WTC11 (cell line): ENCODE measurements around the gene PKLR. TPM values are rescaled to one million over a fixed set of nuclear protein-coding genes. Genes with fewer than 3 reads are reported as not detected.

Source experiments
- ATAC-seq: fragments of 200-7000 bp; cut with Tn5 transposase; 2 replicates; pipeline ENCODE4 v1.10.0; 2021; ENCODE audit warnings: mild to moderate bottlenecking, moderate library complexity
- CTCF ChIA-PET: fragments of 300-600 bp; sonication (Branson Sonifier 250); formaldehyde crosslinking; loops from one replicate; lab custom pipeline; 2021; ENCODE audit warnings: antibody characterized with exemption; lab: Charles Lee
- POLR2A ChIA-PET: fragments of 350-600 bp; sonication (Branson Sonifier 250); formaldehyde crosslinking; loops from one replicate; lab custom pipeline; 2021; ENCODE audit warnings: antibody characterized with exemption; lab: Charles Lee
- DNase-seq: peaks from one replicate; pipeline ENCODE4 v3.0.0; 2021; ENCODE audit warnings: low spot score
- H3K27ac Mint-ChIP-seq: 2 replicates; pipeline ENCODE4 v1.8.0; 2021; ENCODE audit warnings: mixed read lengths
- H3K27me3 Mint-ChIP-seq: 2 replicates; pipeline ENCODE4 v1.8.0; 2021; ENCODE audit warnings: low read depth, mild to moderate bottlenecking, moderate library complexity, mixed read lengths
- H3K36me3 Mint-ChIP-seq: 2 replicates; pipeline ENCODE4 v1.8.0; 2021; ENCODE audit warnings: mixed read lengths
- H3K4me1 Mint-ChIP-seq: 2 replicates; pipeline ENCODE4 v1.8.0; 2022; ENCODE audit warnings: mixed read lengths
- H3K4me3 Mint-ChIP-seq: 2 replicates; pipeline ENCODE4 v1.8.0; 2021; ENCODE audit warnings: mild to moderate bottlenecking, moderate library complexity, mixed read lengths
- H3K9me3 Mint-ChIP-seq: 2 replicates; pipeline ENCODE4 v1.8.0; 2021; ENCODE audit warnings: mixed read lengths
- AFF4 ChIP-seq: sonication (generic); formaldehyde crosslinking; IDR thresholded peaks from 2 replicates; pipeline ENCODE4 v1.8.1; 2023; ENCODE audit warnings: mild to moderate bottlenecking, missing genetic modification reagents, borderline replicate concordance
- CBFB ChIP-seq: sonication (generic); formaldehyde crosslinking; IDR thresholded peaks from 2 replicates; pipeline ENCODE4 v1.8.1; 2022; ENCODE audit warnings: mild to moderate bottlenecking, low read depth, missing genetic modification reagents
- CREM ChIP-seq: sonication (generic); formaldehyde crosslinking; IDR thresholded peaks from 2 replicates; pipeline ENCODE4 v1.8.1; 2022; ENCODE audit warnings: mild to moderate bottlenecking, missing genetic modification reagents, moderate library complexity
- E2F1 ChIP-seq: sonication (generic); formaldehyde crosslinking; IDR thresholded peaks from 2 replicates; pipeline ENCODE4 v1.8.0; 2022; ENCODE audit warnings: mild to moderate bottlenecking, missing genetic modification reagents
- ELF4 ChIP-seq: sonication (generic); formaldehyde crosslinking; IDR thresholded peaks from 2 replicates; pipeline ENCODE4 v1.8.1; 2022; ENCODE audit warnings: low read depth, mild to moderate bottlenecking, moderate library complexity, missing genetic modification reagents
- FOXJ3 ChIP-seq: sonication (generic); formaldehyde crosslinking; IDR thresholded peaks from 2 replicates; pipeline ENCODE4 v1.9.0; 2021; ENCODE audit warnings: missing genetic modification reagents, mild to moderate bottlenecking, borderline replicate concordance
- FOXP1 ChIP-seq: sonication (generic); formaldehyde crosslinking; IDR thresholded peaks from 2 replicates; pipeline ENCODE4 v1.8.0; 2022; ENCODE audit warnings: missing genetic modification reagents, mild to moderate bottlenecking, moderate library complexity, borderline replicate concordance
- GRHL2 ChIP-seq: fragments of 250-450 bp; sonication (Bioruptor Pico); IDR thresholded peaks from 2 replicates; pipeline ENCODE4 v1.8.0; 2022; ENCODE audit warnings: mild to moderate bottlenecking, moderate library complexity; ENCODE audit not compliant: insufficient replicate concordance, severe bottlenecking
- GTF2I ChIP-seq: fragments of 250-450 bp; sonication (Bioruptor Pico); conservative IDR thresholded peaks from 2 replicates; pipeline ENCODE4 v1.4.0; 2021; ENCODE audit warnings: mild to moderate bottlenecking
- NFYB ChIP-seq: sonication (generic); formaldehyde crosslinking; conservative IDR thresholded peaks from 2 replicates; pipeline ENCODE4 v1.8.0; 2022; ENCODE audit warnings: low read depth, missing genetic modification reagents
- NR3C1 ChIP-seq: sonication (generic); formaldehyde crosslinking; conservative IDR thresholded peaks from 2 replicates; pipeline ENCODE4 v1.8.1; 2023; ENCODE audit warnings: low read depth, mild to moderate bottlenecking, missing genetic modification reagents
- RELA ChIP-seq: sonication (generic); formaldehyde crosslinking; IDR thresholded peaks from 2 replicates; pipeline ENCODE4 v1.8.1; 2022; ENCODE audit warnings: missing genetic modification reagents, mild to moderate bottlenecking, borderline replicate concordance
- RORB ChIP-seq: fragments of 250-450 bp; sonication (Bioruptor Pico); IDR thresholded peaks from 2 replicates; pipeline ENCODE4 v1.9.0; 2021; ENCODE audit warnings: mild to moderate bottlenecking
- ZNF138 ChIP-seq: sonication (generic); formaldehyde crosslinking; conservative IDR thresholded peaks from 2 replicates; pipeline ENCODE4 v1.8.1; 2022; ENCODE audit warnings: mild to moderate bottlenecking, moderate library complexity, missing genetic modification reagents
- ZSCAN18 ChIP-seq: fragments of 250-450 bp; sonication (Bioruptor Pico); IDR thresholded peaks from 2 replicates; pipeline ENCODE4 v2.1.2; 2022; ENCODE audit warnings: mild to moderate bottlenecking, moderate library complexity
- total RNA-seq: library from RNA; stranded (reverse); gene quantifications from 3 replicates; pipeline ENCODE4 v1.2.3, GENCODE V29; 2021
- TF ChIP-seq, protein P1 (sequence below): sonication (generic); formaldehyde crosslinking; IDR thresholded peaks from 2 replicates; pipeline ENCODE4 v1.8.1; 2022; ENCODE audit warnings: missing genetic modification reagents, borderline replicate concordance
- TF ChIP-seq, protein P2 (sequence below): sonication (generic); formaldehyde crosslinking; IDR thresholded peaks from 2 replicates; pipeline ENCODE4 v1.8.1; 2022; ENCODE audit warnings: mild to moderate bottlenecking, missing genetic modification reagents, moderate library complexity, borderline replicate concordance
- TF ChIP-seq, protein P3 (sequence below): sonication (generic); formaldehyde crosslinking; conservative IDR thresholded peaks from 2 replicates; pipeline ENCODE4 v1.8.1; 2023; ENCODE audit warnings: mild to moderate bottlenecking, low read depth, missing genetic modification reagents, moderate library complexity

The PKLR gene
- total RNA-seq, 1 experiment from 2014 or later = 1.5 TPM

GRCh38 chr1:155318082-155318481 is 16.8 kb upstream of the PKLR start (continued):
- TF ChIP-seq, protein P1, sequence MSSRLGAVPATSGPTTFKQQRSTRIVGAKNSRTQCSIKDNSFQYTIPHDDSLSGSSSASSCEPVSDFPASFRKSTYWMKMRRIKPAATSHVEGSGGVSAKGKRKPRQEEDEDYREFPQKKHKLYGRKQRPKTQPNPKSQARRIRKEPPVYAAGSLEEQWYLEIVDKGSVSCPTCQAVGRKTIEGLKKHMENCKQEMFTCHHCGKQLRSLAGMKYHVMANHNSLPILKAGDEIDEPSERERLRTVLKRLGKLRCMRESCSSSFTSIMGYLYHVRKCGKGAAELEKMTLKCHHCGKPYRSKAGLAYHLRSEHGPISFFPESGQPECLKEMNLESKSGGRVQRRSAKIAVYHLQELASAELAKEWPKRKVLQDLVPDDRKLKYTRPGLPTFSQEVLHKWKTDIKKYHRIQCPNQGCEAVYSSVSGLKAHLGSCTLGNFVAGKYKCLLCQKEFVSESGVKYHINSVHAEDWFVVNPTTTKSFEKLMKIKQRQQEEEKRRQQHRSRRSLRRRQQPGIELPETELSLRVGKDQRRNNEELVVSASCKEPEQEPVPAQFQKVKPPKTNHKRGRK = no peak

DNA sequence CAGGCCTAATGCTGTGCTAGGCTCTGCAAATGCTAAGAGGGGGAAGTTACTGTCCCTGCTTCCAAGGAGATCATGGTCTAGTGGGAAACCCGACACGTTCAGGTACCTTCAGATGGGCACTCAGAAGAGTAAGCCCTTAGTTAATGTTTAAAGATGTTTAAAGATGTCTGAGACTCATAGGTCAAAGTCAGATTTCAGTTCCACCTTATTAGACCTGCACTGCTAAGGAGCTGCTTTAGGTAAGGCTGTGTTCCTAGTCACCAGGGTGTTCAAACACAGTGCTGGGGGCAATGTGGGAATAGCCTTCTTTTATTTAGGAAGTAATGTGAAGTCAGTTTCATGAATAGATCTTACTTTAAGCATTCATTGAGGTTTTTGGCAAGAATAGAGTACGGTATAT is 15.7 kb upstream of the PKLR start:
- no peaks in the 10 kb centered on the region for H3K9me3 Mint-ChIP-seq
- no peak for DNase-seq
- H3K36me3 Mint-ChIP-seq = peaks cover 39% of the 10 kb centered on the region
- no peak overlapping the region for H3K4me3 Mint-ChIP-seq
- CTCF ChIA-PET = interaction anchor here (1.2 to 2.1 kb wide), 2 partner anchors 39 to 67 kb away, joined by 3 to 13 read pairs; no protein-coding TSS in a partner anchor
- peaks cover 26% of the 10 kb centered on the region for H3K4me1 Mint-ChIP-seq
- no peak overlapping the region for H3K27ac Mint-ChIP-seq
- POLR2A ChIA-PET = no interaction called here
- no peaks in the 10 kb centered on the region for H3K27me3 Mint-ChIP-seq
- TF ChIP-seq, protein P2, sequence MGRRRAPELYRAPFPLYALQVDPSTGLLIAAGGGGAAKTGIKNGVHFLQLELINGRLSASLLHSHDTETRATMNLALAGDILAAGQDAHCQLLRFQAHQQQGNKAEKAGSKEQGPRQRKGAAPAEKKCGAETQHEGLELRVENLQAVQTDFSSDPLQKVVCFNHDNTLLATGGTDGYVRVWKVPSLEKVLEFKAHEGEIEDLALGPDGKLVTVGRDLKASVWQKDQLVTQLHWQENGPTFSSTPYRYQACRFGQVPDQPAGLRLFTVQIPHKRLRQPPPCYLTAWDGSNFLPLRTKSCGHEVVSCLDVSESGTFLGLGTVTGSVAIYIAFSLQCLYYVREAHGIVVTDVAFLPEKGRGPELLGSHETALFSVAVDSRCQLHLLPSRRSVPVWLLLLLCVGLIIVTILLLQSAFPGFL (CRISPR knock-in tag) = no peak
- TF ChIP-seq ELF4 (CRISPR knock-in tag) (no peak), E2F1 (no peak), RELA (no peak), ZNF138 (no peak), CBFB (CRISPR knock-in tag) (no peak), FOXP1 (CRISPR knock-in tag) (no peak), ZSCAN18 (no peak), RORB (CRISPR knock-in tag) (no peak), CREM (CRISPR knock-in tag) (no peak), NR3C1 (CRISPR knock-in tag) (no peak), NFYB (CRISPR knock-in tag) (no peak), AFF4 (CRISPR knock-in tag) (no peak), FOXJ3 (no peak), GRHL2 (CRISPR knock-in tag) (no peak), GTF2I (no peak)
- TF ChIP-seq, protein P3, sequence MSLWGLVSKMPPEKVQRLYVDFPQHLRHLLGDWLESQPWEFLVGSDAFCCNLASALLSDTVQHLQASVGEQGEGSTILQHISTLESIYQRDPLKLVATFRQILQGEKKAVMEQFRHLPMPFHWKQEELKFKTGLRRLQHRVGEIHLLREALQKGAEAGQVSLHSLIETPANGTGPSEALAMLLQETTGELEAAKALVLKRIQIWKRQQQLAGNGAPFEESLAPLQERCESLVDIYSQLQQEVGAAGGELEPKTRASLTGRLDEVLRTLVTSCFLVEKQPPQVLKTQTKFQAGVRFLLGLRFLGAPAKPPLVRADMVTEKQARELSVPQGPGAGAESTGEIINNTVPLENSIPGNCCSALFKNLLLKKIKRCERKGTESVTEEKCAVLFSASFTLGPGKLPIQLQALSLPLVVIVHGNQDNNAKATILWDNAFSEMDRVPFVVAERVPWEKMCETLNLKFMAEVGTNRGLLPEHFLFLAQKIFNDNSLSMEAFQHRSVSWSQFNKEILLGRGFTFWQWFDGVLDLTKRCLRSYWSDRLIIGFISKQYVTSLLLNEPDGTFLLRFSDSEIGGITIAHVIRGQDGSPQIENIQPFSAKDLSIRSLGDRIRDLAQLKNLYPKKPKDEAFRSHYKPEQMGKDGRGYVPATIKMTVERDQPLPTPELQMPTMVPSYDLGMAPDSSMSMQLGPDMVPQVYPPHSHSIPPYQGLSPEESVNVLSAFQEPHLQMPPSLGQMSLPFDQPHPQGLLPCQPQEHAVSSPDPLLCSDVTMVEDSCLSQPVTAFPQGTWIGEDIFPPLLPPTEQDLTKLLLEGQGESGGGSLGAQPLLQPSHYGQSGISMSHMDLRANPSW (CRISPR knock-in tag) = no peak
- TF ChIP-seq, all 79 proteins: peak for 0
- no peak for ATAC-seq
